CD4-positive, CD25-positive, alpha-beta regulatory T cell (primary cell): ENCODE results near the gene RASAL1. TPM values are rescaled to one million over a fixed set of nuclear protein-coding genes. Genes with fewer than 3 reads are reported as not detected.

Experiments used
- ATAC-seq, 2 donors: fragments of 150-1000 bp; cut with Tn5 transposase; one replicate each; pipeline ENCODE4 v1.10.0; 2021; ENCODE audit warnings: low read depth in 2 of 2, moderate number of reproducible peaks in 2 of 2, moderate library complexity in 1 of 2
- DNase-seq, 3 donors: peaks; one replicate each; pipeline versions ENCODE4 v3.0.0 to v3.0.0-alpha.2; 2012 to 2022; ENCODE audit warnings: mixed read lengths in 1 of 3
- H3K27ac ChIP-seq: one replicate; pipeline ENCODE4 v1.7.0; 2013; ENCODE audit warnings: mild to moderate bottlenecking, low read length; ENCODE audit not compliant: insufficient read depth, poor library complexity, severe bottlenecking
- H3K27me3 ChIP-seq: one replicate; pipeline ENCODE4 v1.7.0; 2013; ENCODE audit warnings: low read length; ENCODE audit not compliant: control insufficient read depth, insufficient read depth
- H3K36me3 ChIP-seq: one replicate; pipeline ENCODE4 v1.7.0; 2013; ENCODE audit warnings: mild to moderate bottlenecking, low read length, moderate library complexity; ENCODE audit not compliant: control insufficient read depth, insufficient read depth
- H3K4me1 ChIP-seq: 2 replicates; pipeline ENCODE4 v1.7.0; 2013; ENCODE audit warnings: mild to moderate bottlenecking, low read length; ENCODE audit not compliant: insufficient read depth, control insufficient read depth, poor library complexity, severe bottlenecking
- H3K4me3 ChIP-seq: one replicate; pipeline ENCODE4 v1.7.0; 2013; ENCODE audit warnings: low read depth, mild to moderate bottlenecking, low read length, moderate library complexity
- H3K9me3 ChIP-seq, 2 experiments: 1 replicate in 1 of 2; 2 replicates in 1 of 2; pipeline ENCODE4 v1.7.0; 2013; ENCODE audit warnings: low read length in 2 of 2, mild to moderate bottlenecking in 1 of 2, moderate library complexity in 1 of 2; ENCODE audit not compliant: control insufficient read depth in 2 of 2
- H3K27ac Mint-ChIP-seq, 3 donors: one replicate each; pipeline ENCODE4 v1.8.0; 2020 to 2022; ENCODE audit warnings: mild to moderate bottlenecking in 3 of 3, mixed read lengths in 3 of 3, moderate library complexity in 2 of 3
- H3K27me3 Mint-ChIP-seq: one replicate; pipeline ENCODE4 v1.8.0; 2022; ENCODE audit warnings: mild to moderate bottlenecking, mixed read lengths
- H3K36me3 Mint-ChIP-seq: one replicate; pipeline ENCODE4 v1.8.0; 2020; ENCODE audit warnings: mixed read lengths
- H3K4me1 Mint-ChIP-seq, 4 donors: one replicate each; pipeline ENCODE4 v1.8.0; 2020 to 2022; ENCODE audit warnings: mixed read lengths in 4 of 4, mild to moderate bottlenecking in 1 of 4
- H3K4me3 Mint-ChIP-seq, 4 donors: one replicate each; pipeline ENCODE4 v1.8.0; 2020 to 2022; ENCODE audit warnings: mild to moderate bottlenecking in 4 of 4, mixed read lengths in 4 of 4, moderate library complexity in 3 of 4
- H3K9me3 Mint-ChIP-seq, 7 donors: one replicate each; pipeline ENCODE4 v1.8.0; 2020 to 2022; ENCODE audit warnings: mixed read lengths in 7 of 7, mild to moderate bottlenecking in 3 of 7, moderate library complexity in 2 of 7
- polyA plus RNA-seq, 4 donors: library from polyadenylated mRNA; unstranded; fragments of 300-500 nt; fragmentation: Illumina TruSeq; gene quantifications; one replicate each; pipeline ENCODE4 v1.2.3, GENCODE V29; 2021
- total RNA-seq: library from RNA; stranded (reverse); gene quantifications from one replicate; pipeline ENCODE4 v1.2.3, GENCODE V29; 2022

The RASAL1 gene
- total RNA-seq = not detected
- polyA plus RNA-seq = under 1 TPM in 3 of 4 donors, not detected in 1; 0.42 to 0.79 (median 0.73) TPM

DNA sequence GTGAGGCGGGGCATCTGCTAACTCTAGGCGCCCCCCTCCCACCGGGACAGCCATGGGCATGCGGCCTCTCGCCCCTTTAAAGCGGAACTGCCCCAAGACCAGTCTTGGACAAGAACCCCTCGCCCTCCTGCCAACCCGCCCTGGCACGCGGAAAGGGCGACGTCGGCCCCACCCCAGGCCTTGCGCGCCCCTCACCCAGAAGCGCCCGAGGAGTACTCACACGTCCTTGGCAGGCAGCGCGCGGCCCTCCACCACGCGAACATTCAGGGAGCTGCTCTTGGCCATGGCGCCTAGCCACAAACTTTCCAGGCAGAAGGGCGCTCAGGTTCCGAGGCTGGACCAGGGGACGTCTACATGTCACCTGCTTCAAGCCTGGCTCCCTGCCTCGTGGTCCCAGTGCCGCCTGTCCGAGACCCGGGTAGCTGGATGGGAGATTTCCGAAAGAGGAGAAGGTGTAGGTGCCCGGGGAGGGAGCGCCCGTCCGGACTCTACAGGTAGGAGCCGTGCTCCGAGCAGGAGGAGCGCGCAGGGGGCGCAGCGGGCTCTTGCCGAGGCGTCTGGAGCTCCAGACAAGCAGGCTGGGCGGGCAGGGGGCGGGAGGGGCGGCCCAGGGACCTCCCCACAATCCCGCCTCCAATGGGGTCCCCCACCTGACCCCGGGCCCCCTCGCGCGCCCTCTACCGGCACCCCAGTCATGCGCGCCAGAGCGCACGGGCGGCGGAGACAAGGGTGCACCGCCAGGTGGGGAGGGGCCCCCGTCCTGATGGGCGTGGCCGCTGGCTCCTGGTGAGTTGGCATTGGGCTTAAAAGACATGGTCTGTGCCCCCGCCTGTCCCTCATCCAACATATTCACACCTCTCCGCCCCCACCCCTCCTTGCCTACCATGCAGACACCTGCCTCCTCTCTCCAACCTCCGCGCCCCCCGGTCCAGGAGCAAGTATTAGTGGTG is at the start of gene RASAL1:
TSS of gene RASAL1 (minus strand) at position 584 of the 950 bp plus-strand sequence. CDS start at position 285, 299 bp downstream.
- Mint-ChIP-seq H3K4me1 (peaks cover 0 to 23% (median 10%) of the 10 kb centered on the region in 4 donors), H3K27ac (peak within 1 kb of the TSS in 2 of 3 donors; percentile 48 to 94), H3K27me3 (no peaks in the 10 kb centered on the region), H3K9me3 (no peaks in the 10 kb centered on the region), H3K4me3 (peak within 1 kb of the TSS; percentile 79 to 91 (median 89)), H3K36me3 (no peaks in the 10 kb centered on the region)
- H3K36me3 ChIP-seq = no peaks in the 10 kb centered on the region
- peaks cover 15% of the 10 kb centered on the region for H3K4me1 ChIP-seq
- DNase-seq = peak; percentile 67 to 75 (median 68)
- H3K4me3 ChIP-seq = peak within 1 kb of the TSS; percentile 26
- ATAC-seq = peak; percentile 76 to 78
- H3K27ac ChIP-seq = peak within 1 kb of the TSS; percentile 57
- no peaks in the 10 kb centered on the region for H3K9me3 ChIP-seq
- no peaks in the 10 kb centered on the region for H3K27me3 ChIP-seq

DNA sequence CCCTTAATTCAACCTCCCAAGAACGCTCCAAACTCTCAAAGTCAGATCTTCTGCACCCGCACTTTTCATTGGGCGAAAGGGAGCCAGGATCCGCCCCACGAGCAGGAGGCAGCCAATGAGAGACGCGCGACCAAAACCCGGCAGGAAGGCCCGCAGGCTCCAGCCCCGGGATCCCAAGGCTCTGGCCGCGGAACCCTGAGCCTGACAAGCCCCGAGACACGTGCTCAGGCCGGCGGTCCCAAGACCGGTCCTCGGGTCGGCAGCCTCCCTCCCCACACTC is 49.3 kb upstream of the RASAL1 start:
- no peaks in the 10 kb centered on the region for H3K9me3 Mint-ChIP-seq
- DNase-seq (peak; percentile 83 to 95 (median 93)), ATAC-seq (peak; percentile 80 to 82)
- Histone ChIP-seq H3K4me1 (peaks cover 38% of the 10 kb centered on the region), H3K27ac (peak overlapping the region; percentile 95), H3K27me3 (no peaks in the 10 kb centered on the region), H3K4me3 (peak overlapping the region; percentile 92), H3K9me3 (no peaks in the 10 kb centered on the region), H3K36me3 (peaks cover 21% of the 10 kb centered on the region)
- H3K4me3 Mint-ChIP-seq = peak overlapping the region; percentile 90 to 97 (median 96)
- H3K4me1 Mint-ChIP-seq = peaks cover 6 to 65% (median 24%) of the 10 kb centered on the region in 4 donors
- peaks cover 5% of the 10 kb centered on the region for H3K36me3 Mint-ChIP-seq
- no peaks in the 10 kb centered on the region for H3K27me3 Mint-ChIP-seq
- H3K27ac Mint-ChIP-seq = peak overlapping the region; percentile 95 to 96 (median 96)

DNA sequence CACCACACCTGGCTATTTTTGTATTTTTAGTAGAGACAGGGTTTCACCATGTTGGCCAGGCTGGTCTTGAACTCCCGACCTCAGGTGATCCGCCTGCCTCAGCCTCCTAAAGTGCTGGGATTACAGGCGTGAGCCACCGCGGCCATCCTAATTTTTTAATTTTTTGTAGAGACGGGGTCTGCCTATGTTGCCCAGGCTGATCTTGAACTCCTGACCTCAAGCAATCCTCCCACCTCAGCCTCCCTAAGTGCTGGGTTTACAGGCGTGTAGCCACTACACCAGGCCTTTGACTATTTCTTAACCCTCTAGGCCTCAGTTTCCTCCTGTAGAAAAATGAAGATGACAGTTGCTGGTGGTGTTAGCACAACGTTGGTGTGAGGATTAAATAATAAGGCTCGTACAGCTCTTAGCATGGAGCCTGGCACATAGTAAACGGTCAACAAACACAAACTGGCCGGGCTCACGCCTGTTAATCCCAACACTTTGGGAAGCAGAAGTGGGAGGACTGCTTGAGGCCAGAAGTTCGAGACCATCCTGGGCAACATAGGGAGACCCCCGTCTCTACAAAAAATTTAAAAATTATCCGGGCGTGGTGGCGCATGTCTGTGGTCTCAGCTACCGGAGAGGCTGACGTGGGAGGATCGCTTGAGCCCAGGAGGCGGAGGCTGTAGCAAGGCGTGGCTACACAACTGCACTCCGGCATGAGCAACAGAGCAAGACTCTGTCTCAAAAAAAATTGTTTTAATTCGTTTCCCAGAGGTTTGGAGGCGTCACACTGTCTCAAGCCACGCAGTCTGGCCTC is 48.7 kb upstream of the RASAL1 start:
- Mint-ChIP-seq H3K9me3 (no peaks in the 10 kb centered on the region), H3K36me3 (peaks cover 11% of the 10 kb centered on the region), H3K4me1 (peaks cover 6 to 65% (median 23%) of the 10 kb centered on the region in 4 donors), H3K27ac (peak overlapping the region; percentile 95 to 96 (median 96)), H3K27me3 (no peaks in the 10 kb centered on the region), H3K4me3 (peak overlapping the region; percentile 90 to 97 (median 96))
- ATAC-seq (peak; percentile 65 to 66), DNase-seq (no peak)
- H3K36me3 ChIP-seq = peaks cover 26% of the 10 kb centered on the region
- H3K4me1 ChIP-seq = peaks cover 38% of the 10 kb centered on the region
- peak overlapping the region; percentile 95 for H3K27ac ChIP-seq
- no peaks in the 10 kb centered on the region for H3K27me3 ChIP-seq
- no peaks in the 10 kb centered on the region for H3K9me3 ChIP-seq
- H3K4me3 ChIP-seq = peak overlapping the region; percentile 92

DNA sequence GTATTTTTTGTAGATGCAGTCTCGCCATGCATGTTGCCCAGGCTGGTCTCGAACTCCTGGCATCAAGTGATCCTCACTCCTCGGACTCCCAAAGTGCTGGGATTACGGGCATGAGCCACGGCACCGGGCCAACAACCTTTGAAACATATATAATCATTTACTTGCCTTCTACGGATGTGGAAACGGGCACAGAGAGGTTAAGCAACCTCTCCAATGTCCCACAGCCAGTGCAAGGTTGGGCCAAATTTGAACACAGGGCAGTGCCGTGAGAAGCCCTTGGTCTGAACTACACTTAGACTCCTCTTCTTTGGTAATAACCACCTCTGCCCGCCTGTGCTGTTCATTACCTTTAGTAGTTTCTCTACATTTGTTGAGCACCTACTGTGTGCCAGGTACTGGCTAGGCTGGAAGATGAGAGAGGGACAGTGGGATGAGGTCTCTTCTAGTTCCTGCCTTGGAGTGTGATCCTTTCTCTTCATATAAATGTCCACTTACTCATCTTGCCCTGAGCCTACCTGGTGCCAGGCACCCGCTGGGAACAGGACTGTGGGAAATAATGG is 47.5 kb upstream of the RASAL1 start:
- DNase-seq (no peak), ATAC-seq (no peak)
- peaks cover 14% of the 10 kb centered on the region for H3K36me3 Mint-ChIP-seq
- H3K27ac Mint-ChIP-seq = peak overlapping the region in 2 of 3 donors; percentile 58 to 85
- Histone ChIP-seq H3K9me3 (no peaks in the 10 kb centered on the region), H3K4me3 (peak overlapping the region; percentile 38), H3K27ac (no peak overlapping the region), H3K27me3 (no peaks in the 10 kb centered on the region), H3K36me3 (peaks cover 35% of the 10 kb centered on the region), H3K4me1 (peaks cover 38% of the 10 kb centered on the region)
- no peaks in the 10 kb centered on the region for H3K27me3 Mint-ChIP-seq
- peak overlapping the region; percentile 44 to 96 (median 64) for H3K4me3 Mint-ChIP-seq
- H3K4me1 Mint-ChIP-seq = peaks cover 6 to 57% (median 22%) of the 10 kb centered on the region in 4 donors
- no peaks in the 10 kb centered on the region for H3K9me3 Mint-ChIP-seq

DNA sequence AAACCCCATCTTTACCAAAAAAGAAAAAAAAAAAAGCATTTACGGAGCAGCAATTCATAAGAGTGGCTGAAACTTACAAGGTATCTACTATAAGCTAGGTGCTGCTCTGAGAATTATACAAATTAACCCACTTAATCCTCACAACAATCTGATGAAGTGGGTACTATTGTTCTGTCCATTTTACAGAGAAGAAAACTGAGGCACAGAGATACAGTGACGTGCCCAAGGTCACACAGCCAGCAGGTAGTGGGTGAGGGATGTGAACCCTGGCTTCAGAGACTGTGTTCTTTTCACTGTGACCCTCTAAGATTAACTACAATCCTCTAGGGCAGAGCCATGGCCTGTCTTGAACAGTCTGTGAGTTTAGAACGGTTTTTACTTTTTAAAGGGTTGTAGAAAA is 46.4 kb upstream of the RASAL1 start:
- no peak for DNase-seq
- peaks cover 33% of the 10 kb centered on the region for H3K4me1 ChIP-seq
- Mint-ChIP-seq H3K4me1 (peaks cover 6 to 50% (median 16%) of the 10 kb centered on the region in 4 donors), H3K9me3 (no peaks in the 10 kb centered on the region), H3K27me3 (no peaks in the 10 kb centered on the region), H3K36me3 (peaks cover 24% of the 10 kb centered on the region), H3K27ac (peak overlapping the region in 1 of 3 donors; percentile 67), H3K4me3 (peak overlapping the region in 2 of 4 donors; percentile 18 to 40)
- ATAC-seq = no peak
- no peaks in the 10 kb centered on the region for H3K9me3 ChIP-seq
- no peak overlapping the region for H3K4me3 ChIP-seq
- no peaks in the 10 kb centered on the region for H3K27me3 ChIP-seq
- H3K36me3 ChIP-seq = peaks cover 47% of the 10 kb centered on the region
- H3K27ac ChIP-seq = no peak overlapping the region

DNA sequence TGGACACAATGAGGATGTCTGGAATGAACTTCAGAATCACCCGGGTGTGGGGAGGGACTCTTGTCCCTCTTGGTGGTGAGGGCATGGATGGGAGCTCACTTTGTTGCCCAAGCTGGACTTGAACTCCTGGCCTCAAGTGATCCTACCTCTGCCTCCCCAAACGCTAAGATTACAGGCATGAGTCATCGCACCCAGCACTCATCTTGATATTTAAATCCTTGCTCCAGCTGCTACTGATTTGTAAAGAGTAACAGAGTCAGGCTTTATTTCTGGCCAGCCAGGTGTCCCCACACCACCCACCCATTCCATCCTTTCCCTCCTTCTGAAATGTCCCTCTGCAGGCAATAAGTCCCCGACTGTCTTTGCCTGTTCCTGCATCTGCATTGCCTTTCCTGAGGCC is 44.8 kb upstream of the RASAL1 start:
- peak overlapping the region in 1 of 3 donors; percentile 26 for H3K27ac Mint-ChIP-seq
- H3K4me3 Mint-ChIP-seq = peak overlapping the region in 1 of 4 donors; percentile 60
- peaks cover 34% of the 10 kb centered on the region for H3K36me3 Mint-ChIP-seq
- ATAC-seq = no peak
- no peaks in the 10 kb centered on the region for H3K27me3 ChIP-seq
- no peak overlapping the region for H3K27ac ChIP-seq
- no peaks in the 10 kb centered on the region for H3K9me3 Mint-ChIP-seq
- H3K4me1 Mint-ChIP-seq = peaks cover 0 to 39% (median 11%) of the 10 kb centered on the region in 4 donors
- peaks cover 53% of the 10 kb centered on the region for H3K36me3 ChIP-seq
- peaks cover 18% of the 10 kb centered on the region for H3K4me1 ChIP-seq
- DNase-seq = no peak
- H3K27me3 Mint-ChIP-seq = no peaks in the 10 kb centered on the region
- no peaks in the 10 kb centered on the region for H3K9me3 ChIP-seq
- H3K4me3 ChIP-seq = no peak overlapping the region

GRCh38 chr12:113179023-113179422 is 43.5 kb upstream of the RASAL1 start:
- H3K36me3 Mint-ChIP-seq = peaks cover 41% of the 10 kb centered on the region
- ATAC-seq (no peak), DNase-seq (no peak)
- Histone ChIP-seq H3K4me3 (no peak overlapping the region), H3K27ac (no peak overlapping the region), H3K9me3 (no peaks in the 10 kb centered on the region), H3K4me1 (peaks cover 10% of the 10 kb centered on the region), H3K27me3 (no peaks in the 10 kb centered on the region), H3K36me3 (peaks cover 63% of the 10 kb centered on the region)
- no peaks in the 10 kb centered on the region for H3K27me3 Mint-ChIP-seq
- no peaks in the 10 kb centered on the region for H3K9me3 Mint-ChIP-seq
- no peak overlapping the region for H3K27ac Mint-ChIP-seq
- peak overlapping the region in 1 of 4 donors; percentile 60 for H3K4me3 Mint-ChIP-seq
- H3K4me1 Mint-ChIP-seq = peaks cover 0 to 37% (median 13%) of the 10 kb centered on the region in 4 donors
